GM21423 (cell line): ENCODE measurements around the gene DDX20.
"Not testable (repeated sequence)": the region's sequence is repeated elsewhere in the genome, so short reads cannot be mapped to it uniquely, and the experiment has no call there.

Experiments used
- ATAC-seq: cut with Tn5 transposase; IDR thresholded peaks from one replicate; pipeline ENCODE4 v1.9.1; 2021; ENCODE audit warnings: mild to moderate bottlenecking, moderate library complexity; ENCODE audit not compliant: unreplicated experiment

Gene DDX20

DNA sequence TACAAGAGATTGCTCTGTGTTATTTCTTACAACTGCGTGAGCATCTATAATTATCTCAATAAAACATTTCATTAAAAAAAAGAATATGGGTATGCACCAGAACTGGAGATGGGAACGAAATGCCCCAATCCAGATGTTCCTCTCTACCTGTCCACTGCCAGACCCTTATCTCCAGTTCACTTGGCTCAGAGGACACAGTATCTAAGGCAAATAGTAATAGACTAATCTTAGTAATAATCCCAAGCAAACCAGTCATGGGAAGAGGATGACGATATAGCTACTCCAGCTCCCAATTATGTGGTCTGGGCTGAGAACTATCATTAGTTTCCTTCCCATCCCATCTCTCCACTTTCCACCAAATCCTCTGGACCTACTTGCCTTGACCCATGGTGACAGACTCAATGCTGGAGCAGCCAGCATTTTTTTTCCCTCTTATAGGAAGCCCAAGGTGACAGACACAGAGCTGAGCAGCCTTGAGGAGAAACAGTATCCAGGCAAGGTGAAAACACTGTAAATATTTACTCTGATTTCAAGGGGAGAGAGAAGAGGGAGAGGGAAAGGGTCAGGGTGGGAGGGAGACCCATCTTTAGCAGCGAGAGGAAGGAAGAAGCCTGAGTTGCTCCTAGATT is 28.7 kb downstream of the DDX20 start:
- ATAC-seq, result no peak

DNA sequence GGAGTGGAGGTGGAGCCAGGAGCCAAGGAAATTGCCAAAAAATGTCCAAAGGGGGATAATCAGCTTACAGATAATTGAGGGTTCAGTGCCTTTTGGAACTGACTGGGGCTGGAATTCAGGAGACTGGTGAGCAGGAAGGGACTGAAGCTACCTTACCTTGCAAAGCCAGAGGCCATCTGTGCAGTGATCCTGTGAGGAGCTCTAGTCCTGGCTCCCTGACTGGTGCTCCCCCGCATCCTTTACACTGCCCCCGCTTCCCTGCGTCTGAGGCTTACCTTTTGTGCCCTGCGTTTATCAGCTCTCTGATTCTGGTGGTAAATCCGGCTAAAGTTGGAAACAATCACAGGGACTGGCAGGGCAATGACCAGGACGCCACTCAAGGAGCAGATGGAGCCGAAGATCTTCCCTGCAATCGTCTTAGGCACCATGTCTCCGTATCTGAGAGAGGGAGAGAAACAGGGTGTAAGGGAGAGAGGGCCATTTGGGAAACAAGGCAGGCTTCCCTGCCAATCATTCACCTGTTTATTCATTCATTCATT is 31.0 kb downstream of the DDX20 start:
- ATAC-seq, result no peak

DNA sequence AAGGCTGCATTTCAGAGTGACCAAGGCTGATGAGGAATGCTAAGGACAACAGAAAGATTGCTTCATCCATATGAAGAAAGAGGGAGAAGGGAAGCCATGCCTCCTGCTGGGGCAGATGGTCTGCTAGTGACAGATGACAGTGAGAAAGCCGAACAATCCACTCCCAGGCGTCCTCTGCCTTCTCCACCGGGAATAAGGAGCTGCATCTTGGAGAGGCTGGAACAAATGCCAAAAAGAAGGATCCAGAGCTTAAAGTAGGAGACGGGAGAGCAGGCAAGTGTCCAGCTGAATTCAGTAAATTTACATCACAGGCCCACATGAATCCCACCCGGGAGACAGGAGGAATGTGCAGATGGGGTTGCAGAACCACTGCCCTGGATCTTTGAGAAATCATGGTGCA is 33.4 kb downstream of the DDX20 start:
- no peak for ATAC-seq

DNA sequence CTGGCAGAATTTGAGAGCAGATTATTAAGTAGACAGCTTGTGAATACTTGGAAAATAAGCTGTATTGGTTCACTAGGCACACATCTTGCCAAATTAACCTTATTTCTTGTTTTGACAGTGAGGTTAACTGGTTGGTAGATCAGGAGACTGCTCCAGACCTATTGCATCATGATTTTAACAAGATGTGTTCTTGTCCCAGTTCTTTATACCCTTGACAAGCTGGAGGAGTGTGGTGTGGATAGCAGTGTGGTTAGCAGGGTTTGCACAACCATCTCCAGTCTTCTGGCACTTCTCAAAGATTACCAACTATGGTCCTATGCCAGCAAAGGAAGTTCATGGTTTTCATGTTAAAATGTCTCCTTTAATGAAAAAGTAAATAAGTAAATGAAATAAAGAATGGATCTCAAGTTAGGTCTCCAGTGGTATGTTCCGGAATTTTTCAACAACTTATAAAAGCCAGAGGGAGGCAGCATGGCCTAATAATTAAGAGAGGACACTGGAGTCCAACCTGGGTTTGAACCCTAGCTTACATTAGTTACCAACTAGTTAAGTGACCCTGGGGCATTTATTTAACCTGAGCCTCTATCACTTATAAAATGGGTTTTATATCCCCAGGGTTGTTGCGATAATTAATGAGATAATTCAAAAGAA is 34.1 kb downstream of the DDX20 start:
- ATAC-seq, result no peak

DNA sequence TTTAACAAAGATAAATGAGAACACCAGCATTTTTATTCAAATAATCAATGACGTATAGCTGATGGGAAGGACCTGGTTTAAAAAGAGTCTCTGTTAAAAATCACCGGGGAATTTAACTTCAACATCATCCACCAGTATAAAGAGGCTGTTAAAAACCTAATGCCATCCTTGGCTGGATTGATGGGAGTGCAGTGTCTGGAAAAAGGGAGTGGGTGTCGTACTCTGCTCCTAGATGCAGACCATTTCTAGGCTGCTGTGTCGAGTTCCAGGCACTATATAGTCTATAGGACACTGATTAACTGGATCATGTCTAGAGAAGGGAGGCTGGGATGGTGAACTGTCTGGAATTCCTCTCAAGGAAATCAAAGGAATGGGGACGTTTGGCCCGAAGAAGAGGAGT is 36.1 kb downstream of the DDX20 start:
- no peak for ATAC-seq

DNA sequence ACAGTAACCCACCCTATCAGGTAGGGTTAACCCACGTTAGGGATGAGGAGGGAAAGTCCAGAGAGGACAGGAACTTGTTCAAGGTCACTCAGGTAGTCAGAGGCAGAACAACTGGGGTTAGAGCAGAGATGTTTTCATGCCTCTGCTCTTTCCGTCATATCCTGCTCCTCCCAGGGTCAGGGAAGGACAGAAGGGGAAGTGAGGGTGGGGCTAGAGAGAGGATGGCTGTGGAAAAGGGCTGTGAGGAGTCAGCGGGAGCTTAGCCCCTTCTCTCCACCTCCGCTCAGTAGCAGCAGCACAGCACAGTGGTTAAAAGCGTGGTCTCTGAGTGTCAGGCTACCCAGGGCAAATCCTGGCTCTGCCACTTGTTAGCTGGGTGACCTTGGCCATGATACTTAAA is 36.5 kb downstream of the DDX20 start:
- no peak for ATAC-seq

DNA sequence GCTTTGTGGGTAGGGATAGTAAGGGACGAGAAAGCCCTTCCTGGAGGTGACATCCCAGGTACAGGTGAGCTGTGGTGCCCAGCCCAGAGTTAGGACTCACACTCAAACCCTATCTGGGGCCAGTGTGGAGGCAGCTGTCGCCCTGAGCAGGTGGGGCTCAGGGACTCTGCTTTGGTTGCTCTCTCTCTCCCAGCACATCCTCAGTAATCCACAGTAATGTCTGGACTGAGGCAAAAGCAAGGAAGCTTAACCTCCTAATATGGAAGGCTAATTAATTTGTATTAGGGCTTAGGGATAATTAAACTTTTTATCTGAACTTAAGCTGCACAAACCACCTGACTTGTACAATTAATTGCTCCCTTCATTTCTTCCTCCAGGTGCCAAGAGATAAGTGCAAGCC is 38.2 kb downstream of the DDX20 start:
- ATAC-seq, result no peak

DNA sequence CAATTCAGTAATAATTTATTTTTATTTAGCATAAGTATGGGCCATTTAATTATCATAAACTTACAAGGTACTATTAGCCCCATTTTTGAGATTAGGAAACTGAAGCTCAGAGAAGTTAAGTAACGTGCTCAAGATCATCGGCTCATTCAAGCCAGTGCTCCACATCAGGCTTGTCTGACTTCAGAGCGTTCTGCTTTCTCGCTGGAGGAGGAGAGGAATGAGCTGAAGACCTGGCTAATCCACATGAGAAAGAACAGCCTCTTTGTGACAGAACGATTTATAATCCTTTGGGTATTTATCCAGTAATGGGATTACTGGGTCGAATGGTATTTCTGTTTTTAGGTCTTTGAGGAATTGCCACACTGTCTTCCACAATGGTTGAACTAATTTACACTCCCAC is 39.7 kb downstream of the DDX20 start:
- no peak for ATAC-seq

DNA sequence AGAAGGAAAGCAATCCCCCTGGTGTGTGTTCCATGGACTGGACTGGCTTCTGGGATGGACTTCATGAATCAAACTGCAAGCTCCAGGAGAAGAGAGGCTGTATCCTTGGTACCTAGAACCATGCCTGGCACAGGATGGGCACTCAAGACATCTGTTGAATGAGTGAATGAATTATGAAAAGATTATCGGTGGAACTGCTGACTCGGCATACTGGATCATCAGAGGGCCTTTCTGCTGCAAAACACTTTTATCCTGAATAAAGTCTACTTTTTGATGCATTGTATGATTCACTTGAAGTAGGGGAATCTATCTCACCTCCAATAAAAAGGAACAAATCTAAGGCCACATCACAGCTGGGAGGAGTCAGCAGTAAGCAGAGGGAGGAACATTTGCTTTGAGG is 42.9 kb downstream of the DDX20 start:
- ATAC-seq, result no peak

DNA sequence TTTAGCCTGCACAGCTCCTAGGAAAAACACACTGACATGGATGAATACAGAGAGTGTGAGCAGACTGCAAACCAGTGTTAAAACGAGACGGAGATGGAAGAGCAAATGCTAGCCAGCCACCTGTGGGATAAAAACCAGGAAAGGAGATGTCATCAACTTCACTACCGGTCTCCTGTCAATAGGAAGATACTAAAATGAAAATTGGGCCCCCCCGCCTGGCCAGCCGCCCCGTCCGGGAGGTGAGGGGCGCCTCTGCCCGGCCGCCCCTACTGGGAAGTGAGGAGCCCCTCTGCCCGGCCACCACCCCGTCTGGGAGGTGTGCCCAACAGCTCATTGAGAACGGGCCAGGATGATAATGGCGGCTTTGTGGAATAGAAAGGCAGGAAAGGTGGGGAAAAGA is 44.0 kb downstream of the DDX20 start:
- ATAC-seq, result not testable (repeated sequence)

DNA sequence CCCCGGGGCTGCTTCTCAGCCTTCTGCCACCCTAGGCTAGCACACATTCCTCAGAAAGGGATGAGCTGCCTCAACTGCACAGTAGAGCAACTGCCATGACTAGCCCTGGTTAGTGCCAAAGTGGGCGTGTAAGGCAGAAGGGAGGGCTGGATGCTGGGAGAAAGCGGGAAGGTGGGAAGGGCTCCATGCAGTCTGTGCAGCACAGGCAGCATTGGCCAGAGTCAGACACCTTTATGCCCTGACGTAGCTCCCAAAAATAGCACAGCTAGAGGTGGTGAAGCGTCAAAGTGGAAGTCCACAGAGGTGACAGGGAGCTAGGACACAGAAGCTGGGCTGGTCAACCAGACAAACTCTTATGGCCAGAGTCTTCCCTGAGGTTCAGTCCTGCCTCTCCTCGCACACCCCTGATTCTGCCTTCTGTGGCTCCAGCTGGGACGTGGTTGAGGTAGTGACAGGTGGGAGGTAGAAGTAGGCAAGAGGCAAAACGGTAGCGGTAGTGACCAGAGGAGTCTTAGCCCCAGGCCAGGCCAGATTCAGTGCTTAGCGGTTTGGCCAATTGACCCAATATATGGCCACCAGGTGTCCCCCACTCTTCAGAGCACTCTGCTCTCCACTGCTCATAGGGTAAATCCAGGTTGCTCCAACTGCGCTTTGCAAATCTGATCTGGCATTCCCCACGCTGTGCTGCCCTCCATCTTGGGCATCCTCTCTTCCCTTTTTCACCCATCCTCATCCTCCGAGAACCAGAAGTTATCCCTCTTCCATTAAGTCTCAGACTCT is 45.6 kb downstream of the DDX20 start:
- no peak for ATAC-seq

DNA sequence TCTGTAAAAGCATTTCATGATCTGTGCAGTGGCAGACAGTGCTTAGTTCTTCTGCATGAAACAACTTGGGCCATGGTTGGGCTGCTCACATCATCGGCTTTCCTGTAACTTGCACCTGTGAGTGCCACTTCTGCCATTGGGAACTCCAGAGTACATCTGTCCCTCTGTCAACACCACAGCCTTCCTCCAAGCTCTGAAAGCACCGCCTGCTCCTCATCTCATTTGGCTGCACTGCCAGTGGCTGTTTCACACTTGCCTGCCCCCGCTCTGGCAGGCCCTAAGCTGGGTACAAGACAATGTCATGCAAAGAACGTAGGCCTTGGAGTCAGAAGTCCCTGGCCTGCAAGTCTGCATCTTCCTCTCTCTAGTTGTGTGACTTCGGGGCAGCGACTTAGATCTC is 46.4 kb downstream of the DDX20 start:
- no peak for ATAC-seq

DNA sequence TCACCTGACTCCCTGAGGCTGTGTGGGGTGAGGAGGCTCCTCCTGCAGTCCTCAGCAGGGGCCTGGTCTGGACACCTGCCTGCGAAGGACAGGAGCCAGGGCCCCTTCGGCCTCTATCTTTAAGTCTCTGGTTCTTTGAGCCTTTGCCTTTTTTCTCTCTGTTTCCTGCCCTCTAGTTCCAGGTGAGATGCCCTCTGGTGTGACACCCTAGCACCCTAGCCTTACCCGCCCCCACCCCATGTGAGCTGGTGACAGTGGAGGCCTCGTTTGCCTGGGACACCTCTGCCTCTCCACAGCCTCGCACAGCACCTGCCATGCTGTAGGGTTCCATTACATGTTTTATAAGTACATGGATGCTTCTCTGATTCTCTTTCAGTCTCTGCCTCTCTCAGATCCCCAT is 47.3 kb downstream of the DDX20 start:
- no peak for ATAC-seq

DNA sequence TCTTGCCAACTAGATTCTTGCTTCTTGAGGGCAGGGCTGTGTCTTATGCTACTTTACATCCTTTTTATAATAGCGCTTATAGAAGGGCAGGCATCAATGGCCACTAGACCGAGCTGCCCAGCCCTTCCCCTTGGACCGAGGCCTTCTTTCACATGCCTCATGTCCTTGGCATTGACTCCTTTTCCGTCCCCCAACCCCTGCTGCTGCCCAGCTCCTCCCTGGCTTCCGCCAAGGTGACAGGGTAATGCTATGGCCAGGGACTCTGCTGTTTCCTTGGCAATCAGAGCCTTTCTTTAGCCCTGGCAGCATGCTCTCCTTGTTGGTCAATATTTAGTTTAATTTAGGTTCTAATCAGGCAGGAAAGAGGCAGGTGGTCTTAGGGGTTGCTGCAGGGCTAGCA is 48.2 kb downstream of the DDX20 start:
- ATAC-seq, result no peak

DNA sequence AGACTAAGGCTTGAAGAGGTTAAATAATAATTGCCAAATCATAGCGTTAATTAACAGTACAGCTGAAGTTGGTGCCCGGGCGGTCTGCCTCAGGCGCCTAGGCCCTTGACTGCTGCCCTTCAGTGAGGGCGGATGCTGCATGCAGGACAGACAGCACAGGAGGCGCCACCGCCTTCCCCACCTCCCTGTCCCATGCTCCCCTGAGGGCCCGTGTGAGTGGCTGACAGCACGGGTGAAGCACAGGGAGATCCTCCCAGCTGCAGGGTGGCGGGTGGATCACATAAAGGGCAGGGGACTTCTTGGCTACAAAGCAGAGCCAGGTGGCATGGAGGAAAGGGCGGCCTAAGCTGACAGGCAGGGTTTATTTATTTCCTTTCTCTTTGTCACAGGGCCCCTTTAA is 49.1 kb downstream of the DDX20 start:
- ATAC-seq, result no peak

DNA sequence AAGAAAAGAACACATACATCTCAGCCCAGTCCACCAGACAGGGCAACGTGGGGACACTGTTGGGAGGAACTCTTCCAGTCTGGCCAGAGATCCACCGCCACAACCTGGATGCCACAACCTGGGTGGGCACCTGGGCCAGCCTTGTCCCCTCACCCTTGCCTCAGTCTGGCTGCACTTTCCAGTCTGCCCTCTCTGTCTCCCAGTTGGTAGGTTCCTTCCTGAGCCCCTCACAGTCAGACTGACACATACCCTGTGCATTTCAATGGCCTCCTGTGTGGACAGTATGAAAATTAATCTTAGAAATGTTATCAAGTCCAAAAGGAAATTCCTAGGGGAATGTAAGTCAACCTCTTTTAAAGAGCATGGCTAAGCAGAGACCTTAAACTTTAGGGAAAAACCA is 49.5 kb downstream of the DDX20 start:
- ATAC-seq, result no peak

DNA sequence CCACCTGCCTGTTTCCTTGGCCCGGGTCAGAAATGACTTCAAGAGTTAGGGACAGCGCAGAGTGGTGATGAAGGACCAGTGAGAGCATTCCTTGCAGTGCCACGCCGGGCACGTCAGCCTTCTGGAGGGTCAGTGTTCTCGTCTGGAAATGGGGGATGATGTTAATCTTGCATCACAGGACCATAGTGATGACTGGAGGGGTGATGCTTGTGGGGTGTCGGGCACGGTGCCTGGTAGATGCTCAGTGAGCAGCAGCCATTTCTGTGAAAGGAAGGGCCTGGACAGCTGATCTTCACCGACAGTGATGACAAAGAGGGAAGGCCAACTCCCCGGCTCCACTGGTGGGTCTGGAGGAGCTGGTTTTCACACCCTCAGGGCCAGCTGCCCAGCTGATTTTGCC is 56.2 kb downstream of the DDX20 start:
- no peak for ATAC-seq

DNA sequence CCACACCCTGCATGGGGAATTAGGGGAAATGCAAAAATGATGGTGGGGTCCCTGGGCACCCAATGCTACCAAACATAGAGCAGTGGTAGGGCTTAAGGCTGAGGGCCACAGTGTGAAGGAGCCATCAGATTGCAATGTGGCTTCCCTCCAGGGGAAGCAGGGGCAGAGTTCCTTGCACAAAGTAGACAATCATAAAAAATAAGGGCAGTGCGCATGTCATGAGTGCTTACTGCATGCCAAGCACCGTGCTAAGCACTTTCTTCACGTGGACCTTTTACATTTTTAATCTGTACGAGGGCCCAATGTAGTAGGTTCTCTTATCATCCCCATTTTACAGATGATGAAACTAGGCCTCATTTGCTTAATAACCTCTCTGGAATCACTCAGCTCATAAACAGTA is 56.6 kb downstream of the DDX20 start:
- ATAC-seq, result no peak

DNA sequence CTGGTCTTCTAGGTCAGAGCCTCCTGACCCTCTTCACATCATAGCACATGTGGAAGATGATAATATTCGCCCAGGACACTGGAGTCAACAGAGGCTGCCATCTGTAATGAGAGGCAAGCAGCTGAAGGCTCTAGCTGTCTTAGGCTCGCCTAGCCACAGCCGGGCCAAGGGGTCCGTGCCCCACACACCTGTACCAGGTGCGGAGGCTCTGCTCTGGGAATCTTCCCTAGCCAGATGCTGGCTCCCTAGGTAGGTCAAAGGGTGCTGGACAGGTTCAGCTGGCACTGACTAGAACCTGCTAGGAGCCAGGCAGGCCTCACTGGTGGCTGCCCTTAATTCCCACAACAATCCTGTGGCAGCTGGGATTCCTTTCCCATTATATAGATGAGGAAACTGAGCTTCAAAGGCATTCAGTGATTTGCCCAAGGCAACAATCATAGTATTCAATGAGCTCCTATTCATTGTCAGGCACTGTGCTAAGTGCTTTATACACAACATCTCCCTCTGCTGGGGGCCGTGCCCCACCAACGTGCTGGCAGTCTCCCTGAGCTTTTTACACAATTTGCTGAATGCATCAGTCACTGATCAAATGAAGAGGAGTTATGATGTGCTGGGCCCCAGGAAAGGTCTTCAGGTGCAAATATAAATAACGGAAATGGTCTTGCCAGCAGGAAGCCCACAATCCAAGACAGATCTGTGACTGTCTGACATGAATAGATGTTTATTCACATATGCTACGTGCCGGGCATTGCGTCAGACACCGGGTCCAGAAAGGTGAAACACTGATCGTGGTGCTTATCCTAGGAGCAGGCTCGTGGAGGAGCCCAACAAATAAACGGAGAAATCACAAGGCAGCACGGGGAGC is 58.0 kb downstream of the DDX20 start:
- no peak for ATAC-seq

DNA sequence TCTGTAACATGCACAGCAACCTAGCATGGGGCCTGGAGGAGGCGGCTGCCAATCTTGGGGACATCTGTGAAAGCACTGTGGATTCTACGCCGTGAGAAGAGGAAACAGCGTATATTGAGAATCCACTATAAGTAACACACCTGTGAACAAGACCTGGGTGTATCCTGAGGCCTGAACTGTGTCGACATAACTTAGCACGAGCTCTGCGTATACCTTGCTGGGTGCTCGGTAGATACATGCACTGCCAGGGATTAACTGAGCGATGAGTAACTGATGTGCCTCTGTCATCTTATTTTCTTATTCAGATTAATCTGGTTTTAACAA is 58.6 kb downstream of the DDX20 start:
- no peak for ATAC-seq

DNA sequence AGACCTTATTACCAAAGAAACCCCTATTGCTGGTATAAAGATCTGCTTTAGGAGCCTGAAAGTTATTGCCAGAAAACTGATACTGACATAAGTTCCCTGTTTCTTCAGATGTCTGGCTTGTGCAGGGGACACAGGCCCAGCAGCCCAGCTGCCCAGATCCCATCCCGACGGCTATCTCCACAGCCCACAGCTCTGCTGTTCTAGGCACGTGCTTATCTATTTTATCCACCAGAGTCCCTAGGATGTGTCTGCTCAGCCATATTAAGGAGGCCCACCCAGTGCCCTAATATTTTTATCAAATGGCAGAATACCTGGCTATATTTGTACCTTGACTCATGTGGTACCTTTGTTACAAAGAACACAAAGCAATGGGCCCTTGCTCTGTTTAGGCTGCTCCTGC is 58.9 kb downstream of the DDX20 start:
- ATAC-seq, result no peak
